Thoracic aorta (tissue), 2 donors: Measurements from ENCODE around the gene IL1RL2. TPM values are rescaled to one million over a fixed set of nuclear protein-coding genes. Genes with fewer than 3 reads are reported as not detected.
A peak's percentile ranks its signal among the peaks of the same experiment; 100 is the strongest.

ENCODE experiments used
- ATAC-seq: fragments of 150-250 bp; one replicate; pipeline ENCODE4 v1.8.0; 2017; ENCODE audit warnings: low read depth; ENCODE audit not compliant: insufficient number of reproducible peaks, low FRiP score
- DNase-seq: peaks from one replicate; pipeline ENCODE4 v3.0.0-alpha.2; 2020; ENCODE audit warnings: low spot score
- H3K27ac ChIP-seq, 2 donors: fragments of 200-600 bp; sonication (generic); 1 replicate in 1 of 2; 2 replicates in 1 of 2; pipeline ENCODE4 v1.5.1; 2016; ENCODE audit warnings: mild to moderate bottlenecking in 2 of 2, moderate library complexity in 2 of 2
- H3K27me3 ChIP-seq: fragments of 200-600 bp; sonication (generic); replicated peaks from 2 replicates; pipeline ENCODE4 v1.6.0; 2016; ENCODE audit warnings: mild to moderate bottlenecking; ENCODE audit not compliant: insufficient read depth
- H3K36me3 ChIP-seq: fragments of 200-600 bp; sonication (generic); one replicate; pipeline ENCODE4 v1.5.1; 2016
- H3K4me1 ChIP-seq, 2 donors: fragments of 200-600 bp; sonication (generic); 1 replicate in 1 of 2; 2 replicates in 1 of 2; pipeline versions ENCODE4 v1.5.1 to v1.6.0; 2016; ENCODE audit warnings: low read depth in 2 of 2, mild to moderate bottlenecking in 1 of 2; ENCODE audit not compliant: control insufficient read depth in 1 of 2
- H3K4me3 ChIP-seq: fragments of 200-600 bp; sonication (generic); 2 replicates; pipeline ENCODE4 v1.5.1; 2016; ENCODE audit warnings: mild to moderate bottlenecking
- H3K9me3 ChIP-seq: fragments of 200-600 bp; sonication (generic); 2 replicates; pipeline ENCODE4 v1.5.1; 2016
- total RNA-seq, 2 donors: library from RNA; depleted of rRNA; stranded (reverse); fragments of >200 nt; gene quantifications; one replicate each; pipeline versions ENCODE4 v1.1.0 to v1.2.3, GENCODE V29; 2016
- TF ChIP-seq, protein P1 (sequence below): fragments of 200-600 bp; sonication (generic); IDR thresholded peaks from one replicate; pipeline ENCODE4 v1.5.1; 2019; ENCODE audit warnings: antibody characterized with exemption

Gene IL1RL2
- total RNA-seq, 2 donors from 2014 or later: 0.68 to 1.3 TPM

DNA sequence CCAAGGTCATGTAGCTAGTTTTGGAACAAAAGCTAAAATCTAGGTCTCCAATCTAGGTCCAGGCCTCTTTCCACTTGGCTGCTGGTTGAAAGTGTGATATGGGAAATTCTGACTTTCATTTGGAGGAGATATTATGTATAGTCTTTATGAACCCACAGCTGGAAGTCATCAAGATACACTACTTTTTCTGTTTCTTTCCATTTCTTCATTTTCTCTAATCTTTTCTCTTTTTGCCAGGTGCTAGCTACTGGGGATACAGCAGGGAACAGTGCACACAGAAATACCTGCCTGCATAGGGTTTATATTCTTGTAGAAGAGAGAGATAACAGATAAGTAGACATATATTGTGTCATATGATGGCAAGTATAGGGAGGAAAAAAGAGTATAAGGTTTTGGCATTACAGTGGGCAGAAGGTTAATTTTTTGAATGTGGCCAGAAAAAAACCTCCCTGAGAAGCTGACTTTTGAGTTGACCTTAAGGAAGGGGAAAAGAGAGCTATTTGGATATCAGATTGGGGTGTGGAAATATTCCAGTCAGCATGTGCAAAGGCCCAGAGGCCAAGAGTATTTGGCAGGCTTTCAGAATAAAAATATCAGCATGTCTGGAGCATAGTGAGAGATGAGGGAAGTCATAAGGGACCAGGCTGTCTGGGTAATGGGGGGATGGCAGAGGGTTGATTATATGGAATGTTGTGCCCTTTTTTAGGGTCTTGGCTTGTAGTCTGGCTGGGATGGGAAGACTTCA lies 28.6 kb upstream of the IL1RL2 start:
- H3K9me3 ChIP-seq: no peaks in the 10 kb centered on the region
- H3K27ac ChIP-seq: no peak overlapping the region
- TF ChIP-seq, protein P1, sequence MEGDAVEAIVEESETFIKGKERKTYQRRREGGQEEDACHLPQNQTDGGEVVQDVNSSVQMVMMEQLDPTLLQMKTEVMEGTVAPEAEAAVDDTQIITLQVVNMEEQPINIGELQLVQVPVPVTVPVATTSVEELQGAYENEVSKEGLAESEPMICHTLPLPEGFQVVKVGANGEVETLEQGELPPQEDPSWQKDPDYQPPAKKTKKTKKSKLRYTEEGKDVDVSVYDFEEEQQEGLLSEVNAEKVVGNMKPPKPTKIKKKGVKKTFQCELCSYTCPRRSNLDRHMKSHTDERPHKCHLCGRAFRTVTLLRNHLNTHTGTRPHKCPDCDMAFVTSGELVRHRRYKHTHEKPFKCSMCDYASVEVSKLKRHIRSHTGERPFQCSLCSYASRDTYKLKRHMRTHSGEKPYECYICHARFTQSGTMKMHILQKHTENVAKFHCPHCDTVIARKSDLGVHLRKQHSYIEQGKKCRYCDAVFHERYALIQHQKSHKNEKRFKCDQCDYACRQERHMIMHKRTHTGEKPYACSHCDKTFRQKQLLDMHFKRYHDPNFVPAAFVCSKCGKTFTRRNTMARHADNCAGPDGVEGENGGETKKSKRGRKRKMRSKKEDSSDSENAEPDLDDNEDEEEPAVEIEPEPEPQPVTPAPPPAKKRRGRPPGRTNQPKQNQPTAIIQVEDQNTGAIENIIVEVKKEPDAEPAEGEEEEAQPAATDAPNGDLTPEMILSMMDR: no peak
- peaks cover 7 to 8% of the 10 kb centered on the region in 2 donors for H3K4me1 ChIP-seq
- DNase-seq (no peak), ATAC-seq (no peak)
- peaks cover 34% of the 10 kb centered on the region for H3K36me3 ChIP-seq
- no peaks in the 10 kb centered on the region for H3K27me3 ChIP-seq
- H3K4me3 ChIP-seq: no peak overlapping the region

DNA sequence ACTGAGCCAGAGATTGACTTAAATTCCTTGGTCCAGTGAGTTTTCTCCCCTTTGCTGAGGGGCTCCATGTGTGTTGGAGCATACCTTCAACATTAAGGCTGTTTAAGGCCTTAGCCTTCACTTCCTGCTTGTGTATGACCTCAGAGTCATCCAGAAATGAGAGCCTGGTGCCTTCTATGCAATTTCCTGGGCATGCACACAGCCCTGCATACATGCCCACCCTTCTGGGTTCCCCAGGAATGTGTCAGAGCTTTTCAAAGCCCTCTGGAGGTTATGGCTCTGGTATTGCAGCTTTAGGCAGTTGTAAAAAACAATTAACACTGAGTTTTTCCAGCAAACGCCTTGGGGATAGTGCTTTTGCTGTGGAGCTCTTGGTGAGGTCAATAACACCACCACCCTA lies 27.5 kb upstream of the IL1RL2 start:
- no peak for ATAC-seq
- TF ChIP-seq, protein P1: no peak

DNA sequence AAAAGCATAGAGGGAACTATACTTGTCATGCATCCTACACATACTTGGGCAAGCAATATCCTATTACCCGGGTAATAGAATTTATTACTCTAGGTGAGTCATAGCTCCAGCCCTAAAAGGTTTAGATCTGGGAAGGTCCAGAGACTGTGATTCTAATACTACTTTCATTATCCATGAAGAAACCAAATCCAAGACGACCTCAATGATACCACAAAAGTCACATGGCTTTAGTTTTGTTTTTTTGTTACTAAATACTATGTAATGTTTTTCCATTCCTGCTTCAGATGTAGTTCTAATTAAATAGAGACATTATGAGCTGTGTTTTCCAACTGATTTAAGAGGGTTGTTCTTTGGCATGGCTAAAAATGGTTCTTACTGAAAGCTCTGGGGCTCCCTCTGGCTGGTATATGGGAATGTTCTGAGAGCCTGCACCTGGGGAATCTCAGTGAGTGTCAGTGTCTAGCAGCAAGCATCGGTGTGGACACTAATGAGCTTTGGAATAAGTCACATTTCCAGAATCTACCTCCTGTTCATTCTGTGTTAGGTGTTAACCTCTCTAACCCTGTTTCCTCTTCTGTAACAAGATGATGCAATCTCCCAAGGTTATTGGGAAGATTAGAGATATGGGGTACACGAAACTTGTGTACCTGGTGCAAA lies 20.5 kb upstream of the IL1RL2 start:
- peaks cover 3 to 6% of the 10 kb centered on the region in 2 donors for H3K4me1 ChIP-seq
- H3K27ac ChIP-seq: no peak overlapping the region

More for the DNA sequence above, 27.5 kb upstream of the IL1RL2 start:
- peaks cover 7 to 8% of the 10 kb centered on the region in 2 donors for H3K4me1 ChIP-seq
- DNase-seq: no peak
- no peak overlapping the region for H3K4me3 ChIP-seq
- no peaks in the 10 kb centered on the region for H3K27me3 ChIP-seq
- no peaks in the 10 kb centered on the region for H3K9me3 ChIP-seq
- no peak overlapping the region for H3K27ac ChIP-seq
- peaks cover 33% of the 10 kb centered on the region for H3K36me3 ChIP-seq

DNA sequence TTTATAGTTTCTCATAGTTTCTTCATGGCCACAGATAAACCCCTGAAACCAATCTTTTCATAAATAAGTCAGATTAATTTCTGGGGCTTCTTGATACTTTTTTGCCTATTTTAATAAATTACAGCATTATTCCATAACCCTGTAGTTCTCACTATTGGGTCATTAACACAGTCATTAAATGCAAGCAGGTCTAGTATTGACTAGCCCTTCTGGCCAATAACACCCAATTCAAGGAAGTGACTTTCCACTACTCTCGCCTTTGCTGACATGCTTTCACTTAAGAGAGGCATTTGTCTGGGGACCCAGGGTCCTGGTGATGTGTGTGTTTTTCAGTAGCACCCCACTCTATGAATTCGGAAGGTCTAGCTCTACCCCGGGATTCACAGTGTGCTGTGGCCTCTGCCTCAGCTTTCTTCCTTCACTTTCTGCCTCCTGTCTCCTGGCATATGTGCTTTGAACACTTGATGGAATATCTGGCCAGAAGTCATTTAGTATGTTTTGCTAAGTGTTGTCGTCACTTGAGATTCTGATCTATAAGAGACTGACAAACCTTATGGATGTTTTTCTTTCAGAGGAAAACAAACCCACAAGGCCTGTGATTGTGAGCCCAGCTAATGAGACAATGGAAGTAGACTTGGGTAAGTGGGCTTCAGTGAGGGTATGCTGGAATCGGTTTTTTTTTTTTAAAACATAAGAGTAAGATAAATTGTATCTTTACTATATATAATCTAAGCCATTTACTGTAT lies 18.6 kb upstream of the IL1RL2 start:
- no peaks in the 10 kb centered on the region for H3K27me3 ChIP-seq
- peaks cover 3 to 6% of the 10 kb centered on the region in 2 donors for H3K4me1 ChIP-seq
- no peaks in the 10 kb centered on the region for H3K9me3 ChIP-seq
- H3K27ac ChIP-seq: no peak overlapping the region
- TF ChIP-seq, protein P1: no peak
- no peak for DNase-seq
- no peak overlapping the region for H3K4me3 ChIP-seq
- ATAC-seq: no peak
- peaks cover 11% of the 10 kb centered on the region for H3K36me3 ChIP-seq

More for the DNA sequence above, 20.5 kb upstream of the IL1RL2 start:
- no peaks in the 10 kb centered on the region for H3K9me3 ChIP-seq
- ATAC-seq (peak; percentile 74), DNase-seq (no peak)
- H3K4me3 ChIP-seq: no peak overlapping the region
- TF ChIP-seq, protein P1: peak; percentile 48
- no peaks in the 10 kb centered on the region for H3K27me3 ChIP-seq
- no peaks in the 10 kb centered on the region for H3K36me3 ChIP-seq

DNA sequence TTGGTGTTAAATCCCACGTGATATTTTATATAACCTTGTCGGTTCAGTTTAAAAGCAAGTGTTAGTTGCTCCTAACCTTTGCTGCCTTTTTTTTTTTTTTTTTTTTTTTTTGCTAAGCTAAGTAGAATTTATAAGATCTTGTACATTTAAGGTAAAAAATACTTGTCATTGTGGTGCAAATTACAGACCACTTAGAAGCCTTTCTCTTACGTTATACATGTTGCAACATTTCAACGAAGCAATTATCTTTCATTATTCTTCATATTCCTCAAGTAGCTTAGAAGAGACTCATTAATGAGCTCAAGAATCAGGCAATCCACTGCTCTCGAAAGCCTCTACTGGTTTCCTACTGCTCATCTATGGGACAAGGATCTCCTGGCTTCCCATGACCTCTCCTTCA lies 14.9 kb upstream of the IL1RL2 start:
- TF ChIP-seq, protein P1: no peak
- Histone ChIP-seq H3K27ac (no peak overlapping the region), H3K4me3 (no peak overlapping the region), H3K36me3 (peaks cover 20% of the 10 kb centered on the region), H3K4me1 (no peaks in the 10 kb centered on the region), H3K27me3 (no peaks in the 10 kb centered on the region), H3K9me3 (no peaks in the 10 kb centered on the region)
- DNase-seq: no peak
- ATAC-seq: no peak
